GM18517 (cell line): ENCODE data around the gene ZNF213.

Source experiments
- ATAC-seq: cut with Tn5 transposase; IDR thresholded peaks from one replicate; pipeline ENCODE4 v1.9.1; 2021; ENCODE audit warnings: mild to moderate bottlenecking, moderate library complexity; ENCODE audit not compliant: unreplicated experiment

Gene ZNF213

DNA sequence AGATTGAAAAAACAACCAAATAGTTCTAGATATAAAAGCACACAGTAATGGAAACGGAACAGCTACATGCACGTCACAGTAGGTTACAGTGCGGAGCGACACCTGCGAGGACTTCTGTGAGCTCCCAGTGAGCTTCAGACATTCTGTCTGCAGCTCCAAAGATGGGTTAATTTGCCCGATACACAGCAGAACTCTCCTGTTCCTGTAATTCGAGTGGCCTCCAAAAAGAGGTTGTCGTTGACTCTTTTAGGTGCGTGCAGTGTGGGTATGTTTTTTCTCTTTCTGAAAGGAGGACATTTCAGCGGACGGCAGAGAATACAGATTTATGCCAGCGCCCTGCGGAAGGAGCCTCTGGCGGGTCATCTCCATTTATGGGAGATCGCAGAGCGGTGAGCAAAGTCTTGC is 56.1 kb downstream of the ZNF213 start:
- ATAC-seq = no peak
